GM19025 (cell line): ENCODE results near the gene MAIP1.

Experiments used
- ATAC-seq: cut with Tn5 transposase; IDR thresholded peaks from one replicate; pipeline ENCODE4 v1.9.1; 2021; ENCODE audit warnings: mild to moderate bottlenecking, low read depth, moderate library complexity; ENCODE audit not compliant: unreplicated experiment

MAIP1 gene

DNA sequence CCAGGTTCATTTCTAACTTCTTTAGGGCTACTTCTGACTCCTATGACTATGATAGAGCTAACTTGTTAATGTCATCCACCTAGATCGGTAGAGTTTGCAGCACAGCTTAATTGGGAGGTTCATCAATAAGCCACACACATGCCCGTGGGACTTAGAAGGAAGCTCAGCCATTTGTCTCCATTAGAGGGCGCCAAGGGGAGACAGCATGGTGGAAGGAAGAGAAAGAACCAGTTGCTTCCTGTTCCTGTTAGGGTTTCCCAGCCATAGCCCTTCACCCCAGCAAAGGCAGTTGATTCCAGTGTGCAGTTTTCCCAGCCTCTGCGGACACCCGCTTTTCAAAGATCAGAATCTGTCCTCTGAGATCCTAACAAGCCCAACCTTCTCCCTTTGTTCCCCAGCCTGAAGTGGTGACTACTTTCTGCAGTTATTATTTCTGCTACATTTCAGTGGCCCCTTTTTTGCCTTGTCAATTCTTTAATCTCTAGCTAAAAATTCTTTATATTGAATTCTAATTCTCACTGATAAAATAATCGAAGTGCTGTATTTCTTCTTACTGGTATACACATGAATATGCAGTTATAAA is 30.3 kb downstream of the MAIP1 start:
- no peak for ATAC-seq

DNA sequence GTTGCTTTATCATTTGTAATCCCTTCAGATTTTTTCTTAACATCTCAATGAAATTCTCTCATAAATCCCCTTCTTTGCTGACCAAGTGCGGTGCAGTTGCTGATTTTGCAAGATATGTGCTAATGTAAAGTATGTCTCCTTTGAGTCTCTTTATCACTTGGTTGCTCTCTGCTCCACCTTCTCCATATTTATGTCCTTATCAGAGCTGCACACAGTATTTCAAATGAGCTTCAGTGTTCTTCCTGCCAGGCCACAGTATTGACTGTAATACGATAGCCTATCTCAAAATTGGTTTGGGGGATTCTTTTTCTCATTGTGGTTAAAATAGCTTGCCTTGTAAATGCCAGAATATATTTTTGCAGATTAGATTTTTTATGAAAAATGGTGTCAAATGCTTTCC is 32.2 kb downstream of the MAIP1 start:
- no peak for ATAC-seq

DNA sequence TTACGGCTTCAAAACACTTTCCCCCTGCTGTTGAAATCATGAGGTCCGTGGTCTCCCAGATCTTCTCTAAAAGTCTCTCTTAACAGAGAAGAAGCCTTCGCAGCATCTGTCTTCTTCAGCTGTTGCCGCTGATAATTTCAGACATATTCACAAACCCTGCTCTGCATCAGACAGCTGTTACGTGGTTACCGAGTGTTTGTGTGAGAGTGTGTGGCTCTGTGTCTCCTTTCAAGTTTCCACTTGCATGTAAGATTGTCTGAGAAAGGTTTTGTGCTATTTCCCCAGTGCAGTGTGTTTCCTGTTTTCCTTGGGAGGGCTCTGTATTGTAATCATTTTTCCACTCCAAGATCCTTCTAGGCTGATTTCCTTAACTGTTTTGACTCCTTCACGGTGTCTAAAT is 32.8 kb downstream of the MAIP1 start:
- ATAC-seq: no peak

DNA sequence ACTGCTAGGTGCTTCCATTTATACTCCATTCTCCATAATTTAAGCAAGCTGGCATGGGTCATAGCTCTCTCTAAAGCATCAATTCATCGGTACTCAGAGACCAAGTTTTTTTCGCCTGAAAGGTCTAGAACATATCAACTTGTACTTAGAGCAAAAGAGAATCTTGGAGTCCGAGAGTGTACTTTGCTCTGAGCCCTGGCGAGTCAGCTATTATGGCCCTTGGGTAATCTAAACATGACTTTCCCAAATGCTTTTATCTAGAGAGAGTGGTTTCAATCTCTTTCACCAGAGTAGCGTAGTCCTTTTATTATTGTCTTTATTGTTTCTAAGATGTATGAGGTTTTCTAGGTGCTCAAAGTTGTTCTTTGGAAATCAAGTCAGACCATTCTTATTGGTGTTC is 34.4 kb downstream of the MAIP1 start:
- no peak for ATAC-seq

DNA sequence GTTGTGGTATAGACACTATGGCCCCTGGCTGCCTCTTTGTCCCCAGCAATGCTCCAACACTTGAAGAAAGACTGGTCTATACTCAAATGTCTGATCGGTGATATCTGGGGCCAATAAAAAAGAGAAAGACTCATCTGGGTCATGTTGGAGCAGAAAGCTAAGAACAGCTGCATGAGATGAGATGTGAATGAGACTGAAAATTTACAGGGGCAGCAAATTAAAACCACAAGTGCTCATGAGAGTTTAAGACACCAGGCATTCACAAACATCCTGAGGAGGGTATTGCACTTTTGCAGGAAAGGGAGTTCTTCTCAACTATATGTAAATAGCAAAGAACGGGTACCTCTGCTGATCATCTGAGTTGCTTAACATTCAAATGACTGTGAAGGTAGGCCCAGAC is 36.3 kb downstream of the MAIP1 start:
- no peak for ATAC-seq

DNA sequence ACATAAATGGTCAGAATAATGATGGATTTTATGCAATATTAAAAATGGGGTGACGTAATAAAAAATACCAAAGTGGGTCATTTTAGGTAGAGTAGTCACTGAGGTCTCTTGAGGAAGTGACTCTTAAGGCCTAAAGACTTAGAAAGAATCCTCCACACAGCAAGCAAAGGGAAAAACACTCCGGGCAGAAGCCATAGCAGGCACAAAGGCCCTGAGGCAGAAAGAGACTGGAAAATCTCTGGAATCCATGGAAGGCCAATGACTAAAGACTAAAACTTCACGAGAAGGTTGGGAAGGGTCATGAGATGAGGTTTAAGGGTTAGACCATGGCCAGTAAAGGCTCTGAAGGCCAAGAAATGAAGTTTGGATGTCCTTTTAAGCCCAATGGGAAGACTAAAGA is 36.9 kb downstream of the MAIP1 start:
- no peak for ATAC-seq

DNA sequence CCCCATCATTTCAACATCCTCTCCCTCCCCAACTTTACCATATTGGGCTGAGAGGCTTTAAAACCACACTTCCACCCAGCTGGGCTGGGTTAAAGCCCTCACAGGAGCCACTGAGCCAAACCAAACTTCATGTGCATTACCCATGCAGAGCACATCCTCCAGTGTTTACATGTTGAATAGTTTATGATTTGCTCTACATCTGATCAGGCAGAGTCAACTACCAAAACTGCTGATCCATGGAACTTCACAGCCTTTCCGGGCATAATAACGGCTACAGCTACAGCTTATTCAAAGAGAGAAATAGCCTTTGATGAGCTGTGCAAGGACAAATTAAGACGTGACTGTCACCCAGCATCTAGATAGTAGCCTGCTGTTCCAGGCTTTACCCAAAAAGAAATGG is 39.0 kb downstream of the MAIP1 start:
- ATAC-seq: no peak

DNA sequence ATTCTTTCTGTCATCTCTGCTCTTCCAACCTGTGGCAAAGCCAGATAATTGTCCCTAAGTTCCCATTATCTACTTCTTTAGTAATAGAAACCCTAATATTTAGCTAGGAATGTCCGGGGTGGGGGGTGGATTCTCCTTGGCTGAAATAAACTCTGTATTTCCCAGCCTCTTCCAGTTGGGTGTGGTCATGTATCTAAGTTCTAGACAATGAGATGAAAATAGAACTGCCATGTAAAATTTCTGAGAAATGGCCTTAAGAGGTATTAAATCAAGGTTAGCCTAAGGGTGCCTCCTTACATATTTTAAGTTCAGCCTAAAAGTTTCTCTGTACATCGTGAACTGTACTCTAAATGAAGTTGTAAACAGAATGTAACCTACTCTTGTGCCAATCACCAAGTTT is 39.5 kb downstream of the MAIP1 start:
- ATAC-seq: no peak

DNA sequence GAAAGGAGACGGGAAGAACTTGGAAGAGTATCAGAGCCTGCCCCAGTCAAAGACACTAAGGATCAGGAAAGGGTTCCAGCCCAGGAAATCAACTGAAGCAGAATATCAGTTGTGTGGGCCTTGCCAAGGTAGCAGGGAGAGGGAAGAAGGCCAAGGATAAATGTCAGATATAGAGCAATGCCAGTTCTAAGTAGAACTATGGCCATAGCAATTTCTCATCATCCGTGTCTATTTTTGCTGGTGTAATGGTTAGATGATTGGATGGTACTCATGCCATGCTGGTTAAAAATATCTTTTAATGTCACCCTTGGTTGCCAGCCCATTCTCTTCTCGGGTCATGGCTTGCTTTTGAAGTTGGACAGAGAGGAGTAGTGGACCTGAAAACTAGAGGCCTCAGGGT is 41.9 kb downstream of the MAIP1 start:
- no peak for ATAC-seq

DNA sequence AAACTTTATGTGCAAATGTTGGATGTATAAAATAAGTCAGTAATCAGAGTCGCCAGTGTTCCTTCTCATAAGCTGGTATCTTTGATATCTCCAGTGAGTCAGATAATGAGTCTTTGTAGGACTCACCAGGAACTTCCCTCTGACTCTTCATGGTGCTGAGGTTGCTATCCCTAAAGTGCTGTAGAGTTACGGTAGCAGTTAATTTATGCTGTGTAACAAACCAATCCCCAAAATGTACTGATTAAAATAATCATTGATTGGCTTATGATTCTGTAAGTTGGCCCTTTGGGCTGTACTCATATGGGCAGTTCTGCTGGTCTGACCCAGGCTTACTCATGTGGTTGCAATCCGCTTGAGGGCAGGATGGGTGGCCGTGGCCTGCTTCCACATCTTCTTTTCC is 43.8 kb downstream of the MAIP1 start:
- no peak for ATAC-seq

DNA sequence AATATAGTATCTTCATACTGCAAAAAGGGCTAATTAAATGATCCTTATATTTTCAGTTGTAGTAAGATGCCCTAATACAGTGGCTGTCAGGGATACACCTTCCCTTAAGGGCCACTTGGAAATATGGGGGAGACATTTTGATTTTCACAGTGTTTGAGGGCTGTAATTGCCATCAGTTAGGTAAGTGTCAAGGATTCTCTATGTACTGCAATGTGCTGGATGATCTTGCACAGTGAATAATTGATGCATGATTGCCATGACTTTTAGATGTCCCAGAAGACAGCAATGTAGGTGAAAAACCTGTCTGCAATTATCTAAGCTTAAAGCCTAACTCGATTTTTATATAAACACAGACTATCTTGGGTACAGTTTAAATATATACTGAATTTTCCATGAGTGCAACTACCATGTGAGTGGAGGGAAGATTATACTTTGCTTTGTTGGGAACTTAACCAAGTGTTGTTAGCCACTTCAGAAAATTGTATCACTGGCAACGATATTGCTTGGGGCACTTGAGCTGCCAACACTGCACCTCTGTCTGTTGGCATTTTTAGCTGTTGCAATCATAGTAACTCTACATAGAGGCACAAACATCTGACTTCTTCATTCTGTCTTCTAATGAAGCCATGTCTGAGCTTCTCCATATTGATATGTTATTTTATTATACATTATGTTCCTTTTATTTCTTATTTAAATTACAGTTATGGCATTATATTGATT is 45.2 kb downstream of the MAIP1 start:
- no peak for ATAC-seq

DNA sequence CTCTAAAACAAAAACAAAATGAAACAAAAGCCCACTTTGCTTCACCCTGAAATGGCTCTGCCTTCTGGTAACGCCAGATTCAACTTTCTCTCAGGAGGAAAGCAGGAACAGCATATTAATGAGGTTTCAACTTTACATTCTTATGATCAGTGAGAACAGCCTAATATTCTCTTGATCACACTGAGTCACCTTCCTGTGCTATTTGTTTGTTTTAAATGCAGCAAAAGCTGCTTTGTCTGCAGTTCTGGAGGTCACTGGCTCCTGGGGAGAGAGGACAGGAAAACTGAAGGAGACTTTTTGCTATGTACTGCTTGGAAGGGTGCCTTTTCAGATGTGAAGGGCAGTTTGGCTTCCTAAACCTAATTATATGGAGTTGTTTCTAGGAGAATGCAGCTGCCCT is 48.1 kb downstream of the MAIP1 start:
- ATAC-seq: no peak

DNA sequence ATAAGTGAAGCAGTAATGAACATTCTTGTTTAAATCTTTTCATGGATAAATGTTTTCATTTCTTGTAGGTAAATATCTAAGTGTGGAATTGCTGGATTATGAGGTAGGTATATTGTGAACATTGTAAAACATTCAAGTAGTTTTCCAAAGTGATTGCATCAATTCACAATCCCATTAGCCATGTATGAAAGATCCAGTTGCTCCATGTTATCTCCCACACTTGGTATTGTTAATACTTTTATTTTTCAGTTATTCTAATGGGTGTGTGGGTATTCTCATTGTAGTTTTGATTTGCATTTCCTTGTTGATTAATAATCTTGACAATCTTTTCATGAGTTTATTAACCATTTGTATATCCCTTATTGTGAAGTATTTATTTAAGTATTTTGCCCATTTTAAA is 50.3 kb downstream of the MAIP1 start:
- ATAC-seq: no peak

DNA sequence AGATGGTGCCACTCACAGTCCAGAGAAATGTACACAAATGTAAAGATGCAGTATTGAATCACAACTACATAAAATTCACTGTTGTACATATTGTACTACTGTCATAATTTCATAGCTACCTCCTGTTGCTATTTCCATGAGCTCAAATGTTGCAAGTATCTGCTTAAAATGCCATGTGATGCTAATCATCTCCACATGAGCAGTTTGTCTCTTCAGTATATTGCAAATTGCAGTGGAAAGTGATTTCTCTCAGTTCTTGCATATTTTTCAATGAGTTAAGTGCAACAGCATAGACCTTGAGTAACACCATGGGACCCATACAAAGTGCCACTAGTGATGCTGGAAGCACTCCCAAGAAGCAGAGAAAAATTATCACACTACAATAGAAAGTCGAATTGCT is 51.9 kb downstream of the MAIP1 start:
- no peak for ATAC-seq

DNA sequence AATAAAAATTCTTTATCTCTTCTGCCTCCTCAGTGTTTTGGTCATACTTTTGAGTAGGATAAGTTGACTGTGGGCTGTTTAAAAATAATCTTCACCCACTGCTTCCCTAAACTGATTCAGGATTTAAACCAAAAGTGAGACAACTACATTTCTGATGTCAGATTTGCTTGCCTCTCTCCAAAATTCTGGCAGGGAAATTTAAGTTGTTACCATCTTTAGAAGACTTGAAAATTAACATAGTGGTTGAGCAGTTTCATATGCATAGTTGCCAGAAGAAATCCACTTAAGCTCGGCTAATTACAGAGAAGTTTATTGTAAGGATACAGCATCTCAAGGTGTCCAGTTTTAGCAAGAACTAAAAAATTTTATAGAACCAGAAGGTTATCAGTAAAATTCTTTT is 57.0 kb downstream of the MAIP1 start:
- no peak for ATAC-seq
